H1 (cell line): ENCODE measurements around the gene RFX3. TPM values are rescaled to one million over a fixed set of nuclear protein-coding genes. Genes with fewer than 3 reads are reported as not detected.

Experiments
- CTCF ChIA-PET: fragments of 300-600 bp; sonication (Branson Sonifier 250); formaldehyde crosslinking; loops from one replicate; lab custom pipeline; 2021; ENCODE audit not compliant: partially characterized antibody; lab: Charles Lee
- POLR2A ChIA-PET: fragments of 300-600 bp; sonication (Branson Sonifier 250); formaldehyde crosslinking; loops from one replicate; lab custom pipeline; 2021; ENCODE audit warnings: inconsistent platforms; ENCODE audit not compliant: partially characterized antibody; lab: Charles Lee
- DNase-seq, 2 experiments: peaks; one replicate each; pipeline versions ENCODE4 v3.0.0 to v3.0.0-alpha.2; 2010 to 2022; ENCODE audit warnings: low spot score in 2 of 2, low read depth in 1 of 2, mixed read lengths in 1 of 2
- FAIRE-seq: peaks from 2 replicates; lab custom pipeline; 2011; peaks lifted over from hg19 to GRCh38; lab: Jason Lieb, UNC
- H2AFZ ChIP-seq: 2 replicates; pipeline ENCODE4 v1.8.1; 2012; ENCODE audit warnings: low read length, inconsistent platforms
- H2AK5ac ChIP-seq: 2 replicates; pipeline ENCODE4 v1.6.1; 2013; ENCODE audit warnings: low read depth, low read length
- H2BK120ac ChIP-seq: replicated peaks from 2 replicates; pipeline ENCODE3; 2013; ENCODE audit warnings: low read depth, low read length, inconsistent platforms
- H2BK12ac ChIP-seq: 2 replicates; pipeline ENCODE4 v1.6.1; 2013; ENCODE audit warnings: low read depth, low read length
- H2BK15ac ChIP-seq: 2 replicates; pipeline ENCODE4 v1.6.1; 2013; ENCODE audit warnings: low read length
- H2BK20ac ChIP-seq: 2 replicates; pipeline ENCODE4 v1.6.1; 2013; ENCODE audit warnings: low read length
- H2BK5ac ChIP-seq: 2 replicates; pipeline ENCODE4 v1.6.1; 2013; ENCODE audit warnings: low read depth, low read length
- H3K14ac ChIP-seq: 2 replicates; pipeline ENCODE4 v1.6.1; 2013; ENCODE audit warnings: inconsistent platforms; ENCODE audit not compliant: insufficient read length
- H3K18ac ChIP-seq: 2 replicates; pipeline ENCODE4 v1.6.1; 2013; ENCODE audit warnings: low read length; ENCODE audit errors: extremely low read depth
- H3K23ac ChIP-seq: 2 replicates; pipeline ENCODE4 v1.6.1; 2013; ENCODE audit warnings: inconsistent platforms; ENCODE audit not compliant: insufficient read length
- H3K23me2 ChIP-seq: 2 replicates; pipeline ENCODE4 v1.6.1; 2013; ENCODE audit warnings: low read depth, low read length
- H3K27ac ChIP-seq: 2 replicates; pipeline ENCODE4 v1.6.1; 2011; ENCODE audit warnings: low read depth, low read length, inconsistent platforms
- H3K27me3 ChIP-seq, 4 experiments: replicated peaks in 1 of 4; 1 replicate in 1 of 4; 2 replicates in 3 of 4; pipeline versions ENCODE4 v1.6.1 to v1.8.1; 2011 to 2013; ENCODE audit warnings: low read length in 3 of 4, mild to moderate bottlenecking in 3 of 4, inconsistent platforms in 2 of 4, mixed read lengths in 2 of 4, moderate library complexity in 1 of 4; ENCODE audit not compliant: control insufficient read depth in 3 of 4, insufficient read depth in 3 of 4; ENCODE audit errors: extremely low read depth in 1 of 4
- H3K36me3 ChIP-seq, 4 experiments: 2 replicates each; pipeline versions ENCODE4 v1.6.1 to v1.8.1; 2011 to 2013; ENCODE audit warnings: mild to moderate bottlenecking in 4 of 4, low read length in 3 of 4, moderate library complexity in 2 of 4, control low read depth in 1 of 4, inconsistent platforms in 1 of 4; ENCODE audit not compliant: insufficient read depth in 4 of 4, control insufficient read depth in 2 of 4
- H3K4ac ChIP-seq: replicated peaks from 2 replicates; pipeline ENCODE3; 2013; ENCODE audit warnings: low read length, low read depth, mixed read lengths, inconsistent platforms; ENCODE audit not compliant: insufficient read length
- H3K4me1 ChIP-seq, 4 experiments: replicated peaks in 1 of 4; 1 replicate in 1 of 4; 2 replicates in 3 of 4; pipeline versions ENCODE4 v1.6.1 to v1.8.1; 2011 to 2013; ENCODE audit warnings: low read length in 3 of 4, inconsistent platforms in 2 of 4, mixed read lengths in 1 of 4; ENCODE audit not compliant: insufficient read depth in 4 of 4, control insufficient read depth in 3 of 4
- H3K4me2 ChIP-seq, 2 experiments: 2 replicates each; pipeline versions ENCODE4 v1.6.1 to v1.8.1; 2011 to 2013; ENCODE audit warnings: low read depth in 2 of 2, low read length in 2 of 2, control low read depth in 1 of 2, inconsistent platforms in 1 of 2, mild to moderate bottlenecking in 1 of 2; ENCODE audit not compliant: insufficient read depth in 1 of 2
- H3K4me3 ChIP-seq, 4 experiments: fragments of 200-600, 300-600 bp in 1 of 4; sonication (generic), shearing (Covaris generic), sonication (Bioruptor Twin) in 1 of 4; 2 replicates each; pipeline versions ENCODE4 v1.5.1 to v1.8.1; 2011 to 2016; ENCODE audit warnings: low read length in 4 of 4, low read depth in 3 of 4, control low read depth in 2 of 4, inconsistent platforms in 2 of 4, mild to moderate bottlenecking in 2 of 4, mixed read lengths in 1 of 4, moderate library complexity in 1 of 4; ENCODE audit not compliant: insufficient read depth in 2 of 4; ENCODE audit errors: extremely low read depth in 1 of 4
- H3K56ac ChIP-seq: replicated peaks from 2 replicates; pipeline ENCODE3; 2013; ENCODE audit warnings: low read depth, mild to moderate bottlenecking, mixed read lengths, low read length, inconsistent platforms; ENCODE audit not compliant: insufficient read length
- H3K79me1 ChIP-seq: 2 replicates; pipeline ENCODE4 v1.6.1; 2013; ENCODE audit warnings: low read depth, low read length, control low read depth
- H3K79me2 ChIP-seq, 2 experiments: 2 replicates each; pipeline versions ENCODE4 v1.6.1 to v1.8.1; 2012 to 2013; ENCODE audit warnings: low read length in 2 of 2, mild to moderate bottlenecking in 2 of 2, inconsistent platforms in 1 of 2; ENCODE audit not compliant: insufficient read depth in 2 of 2, control insufficient read depth in 1 of 2
- H3K9ac ChIP-seq, 4 experiments: replicated peaks in 1 of 4; 1 replicate in 1 of 4; 2 replicates in 3 of 4; pipeline versions ENCODE4 v1.6.1 to v1.8.1; 2011 to 2013; ENCODE audit warnings: low read depth in 3 of 4, low read length in 3 of 4, control low read depth in 2 of 4, mild to moderate bottlenecking in 2 of 4, moderate library complexity in 2 of 4, inconsistent platforms in 1 of 4; ENCODE audit errors: extremely low read depth in 1 of 4
- H3K9me3 ChIP-seq, 2 experiments: 2 replicates each; pipeline versions ENCODE4 v1.6.1 to v1.8.1; 2012 to 2013; ENCODE audit warnings: mild to moderate bottlenecking in 2 of 2, moderate library complexity in 2 of 2, control low read depth in 1 of 2, inconsistent platforms in 1 of 2, low read depth in 1 of 2, low read length in 1 of 2, mixed read lengths in 1 of 2; ENCODE audit not compliant: insufficient read depth in 2 of 2
- H4K20me1 ChIP-seq, 2 experiments: replicated peaks in 1 of 2; 2 replicates each; pipeline versions ENCODE3 to v1.8.1; 2011 to 2013; ENCODE audit warnings: inconsistent platforms in 2 of 2, low read length in 2 of 2, mild to moderate bottlenecking in 1 of 2; ENCODE audit not compliant: insufficient read depth in 2 of 2, control insufficient read depth in 1 of 2
- H4K5ac ChIP-seq: 2 replicates; pipeline ENCODE4 v1.6.1; 2013; ENCODE audit warnings: low read length, low read depth, mixed read lengths, inconsistent platforms; ENCODE audit not compliant: insufficient read length
- H4K8ac ChIP-seq: 2 replicates; pipeline ENCODE4 v1.8.0; 2013; ENCODE audit warnings: mild to moderate bottlenecking, moderate library complexity, low read length, inconsistent platforms; ENCODE audit not compliant: insufficient read depth; ENCODE audit errors: extremely low read depth
- H4K91ac ChIP-seq: replicated peaks from 2 replicates; pipeline ENCODE3; 2013; ENCODE audit warnings: low read length, mixed read lengths, inconsistent platforms; ENCODE audit not compliant: insufficient read length
- JUND ChIP-seq: IDR thresholded peaks from 2 replicates; pipeline ENCODE4 v1.6.1; 2011; ENCODE audit warnings: mild to moderate bottlenecking, improper control_type of control experiment, low read length
- KDM4A ChIP-seq: IDR thresholded peaks from one replicate; pipeline ENCODE4 v1.7.1; 2012; ENCODE audit warnings: low read depth, mild to moderate bottlenecking, moderate library complexity, low read length, inconsistent platforms; ENCODE audit not compliant: severe bottlenecking
- KDM5A ChIP-seq: fragments of 200-600 bp; IDR thresholded peaks from 2 replicates; pipeline ENCODE4 v1.7.1; 2012; ENCODE audit warnings: mild to moderate bottlenecking, low read length, inconsistent platforms, mixed read lengths
- MAFK ChIP-seq: IDR thresholded peaks from 2 replicates; pipeline ENCODE4 v1.6.1; 2012; ENCODE audit warnings: low read depth, mild to moderate bottlenecking, improper control_type of control experiment, low read length
- SAP30 ChIP-seq: fragments of 300-600 bp; sonication (generic); IDR thresholded peaks from 2 replicates; pipeline ENCODE4 v1.7.1; 2012; ENCODE audit warnings: low read length, moderate library complexity, mild to moderate bottlenecking, inconsistent platforms; ENCODE audit not compliant: insufficient read depth, insufficient replicate concordance
- SIX5 ChIP-seq: IDR thresholded peaks from 2 replicates; pipeline ENCODE4 v1.6.1; 2011; ENCODE audit warnings: mild to moderate bottlenecking, low read depth, low read length
- SP2 ChIP-seq: IDR thresholded peaks from 2 replicates; pipeline ENCODE4 v1.6.1; 2012; ENCODE audit warnings: mild to moderate bottlenecking, low read length, inconsistent platforms
- SUZ12 ChIP-seq: fragments of 200-600 bp; sonication (generic); IDR thresholded peaks from 2 replicates; pipeline ENCODE4 v1.6.1; 2012; ENCODE audit warnings: mild to moderate bottlenecking, inconsistent platforms, low read length, moderate library complexity, mixed read lengths
- WGBS, 2 experiments: shearing (Covaris generic) in 1 of 2; methylation state at CpG; one replicate each; pipeline versions ENCODE4 v1.1.6 to v1.1.7; 2013 to 2015; ENCODE audit warnings: low lambda C conversion rate in 2 of 2, mixed read lengths in 2 of 2, inconsistent platforms in 1 of 2, low coverage in 1 of 2, missing lambda C conversion rate in 1 of 2; ENCODE audit not compliant: insufficient replicate concordance in 2 of 2, insufficient coverage in 1 of 2, insufficient read length in 1 of 2; ENCODE audit errors: extremely low coverage in 1 of 2, missing lambda C conversion rate in 1 of 2; 5-methylcytosine and 5-hydroxymethylcytosine counted together
- polyA plus RNA-seq, 7 experiments: library from polyadenylated mRNA; depleted of rRNA in 3 of 7; stranded (reverse) in 5 of 7; unstranded in 2 of 7; fragments of >200 nt in 5 of 7; fragments of 200-250 nt in 2 of 7; gene quantifications; 1 replicate in 5 of 7; 2 replicates in 1 of 7; 4 replicates in 1 of 7; pipeline versions ENCODE4 v1.2.1 to v1.2.3, GENCODE V29; 2011 to 2013; ENCODE audit warnings: missing spikeins in 2 of 7, mixed read lengths in 2 of 7
- total RNA-seq: library from RNA; stranded (reverse); fragmentation: NEBNext Ultra II Directional; extraction: Animal tissue kit (Norgen Biotek cat#: 25700); gene quantifications from 2 replicates; pipeline ENCODE4 v1.2.1, GENCODE V29; 2021

Gene RFX3
- total and polyA plus RNA-seq, 2 of the 8 experiments (the other 6 are each of a cell fraction or from before 2014, with no cell fraction given) = 4.9 to 22.6 TPM

- Histone ChIP-seq H4K91ac (peak overlapping the region; percentile 97), H3K18ac (peak overlapping the region; percentile 86; the same call in 1 of the 2 replicates), H3K4me1 (peaks cover 0 to 8% (median 3%) of the 10 kb centered on the region in 4 experiments; a peak in 3 of 7 replicates), H3K14ac (no peak overlapping the region), H3K4ac (peak overlapping the region; percentile 98), H3K27me3 (no peaks in the 10 kb centered on the region), H3K79me2 (peaks cover 0 to 81% of the 10 kb centered on the region in 2 experiments; a peak in 3 of 4 replicates), H3K36me3 (no peaks in the 10 kb centered on the region; a peak in 1 of 8 replicates), H2BK15ac (peak overlapping the region; percentile 75; the same call in 1 of the 2 replicates), H3K9ac (peak overlapping the region; percentile 74 to 97 (median 86)), H3K4me2 (peak overlapping the region; percentile 78 to 94), H3K4me3 (peak overlapping the region; percentile 78 to 97 (median 92)), H3K9me3 (no peaks in the 10 kb centered on the region), H3K27ac (peak overlapping the region; percentile 92), H2AK5ac (peak overlapping the region; percentile 30; the same call in 1 of the 2 replicates), H4K20me1 (peaks cover 0 to 2% of the 10 kb centered on the region in 2 experiments), H2BK12ac (peak overlapping the region; percentile 99), H4K5ac (peak overlapping the region; percentile 100), H2BK5ac (peak overlapping the region; percentile 100), H2AFZ (peak overlapping the region; percentile 76; the same call in 1 of the 2 replicates), H3K23ac (no peak overlapping the region), H2BK120ac (peak overlapping the region; percentile 49), H2BK20ac (0 out of 2 replicates have a peak overlapping the region, but pooled peaks have one; percentile 55), H4K8ac (peak overlapping the region; percentile 83), H3K56ac (peak overlapping the region; percentile 90), H3K23me2 (peaks cover 14% of the 10 kb centered on the region), H3K79me1 (peaks cover 2% of the 10 kb centered on the region; the same call in 1 of the 2 replicates)
- FAIRE-seq (no peak), DNase-seq (peak in 1 of 2 experiments; percentile 60)
- 1% methylated on average over 42 of the region's 43 CpGs; no CpG with 5 or more reads in 1 of the 2 experiments for WGBS, 2 experiments
- POLR2A ChIA-PET = interaction anchor here (1.0 to 3.9 kb wide), 7 partner anchors 8 to 284 kb away, joined by 3 to 32 read pairs (median 4); no protein-coding TSS in a partner anchor
- CTCF ChIA-PET = interaction anchor here (0.6 kb wide), 2 partner anchors 7 to 156 kb away, joined by 3 read pairs; no protein-coding TSS in a partner anchor
- peak; percentile 62 for TF ChIP-seq SAP30
- TF ChIP-seq KDM4A = peak; percentile 54
- TF ChIP-seq KDM5A = no peak
- TF ChIP-seq MAFK = no peak
- TF ChIP-seq SP2 = no peak
- TF ChIP-seq JUND = no peak
- no peak for TF ChIP-seq SUZ12
- no peak for TF ChIP-seq SIX5
These were observed 535 bp downstream of the RFX3 start for GRCh38 chr9:3525096-3525835.
